ENCODE results near the gene FSTL4. TPM values are rescaled to one million over a fixed set of nuclear protein-coding genes. Genes with fewer than 3 reads are reported as not detected.

Gene FSTL4
- total RNA-seq, 2 donors from 2014 or later: 0.26 to 1.3 TPM

GRCh38 chr5:133247881-133248624 lies 364.3 kb downstream of the FSTL4 start:
- WGBS, 2 donors: 76 to 88% methylated on average over 3 to 5 of the region's 5 CpGs
- Histone ChIP-seq H3K4me3 (no peak overlapping the region), H3K4me1 (peaks cover 6% of the 10 kb centered on the region), H3K27me3 (no peaks in the 10 kb centered on the region), H3K27ac (no peak overlapping the region), H3K9me3 (no peaks in the 10 kb centered on the region), H3K36me3 (replicated peaks in 1 of 2; ENCODE audit: insufficient read depth in 1 of 2, low read depth in 2 of 2) (no peaks in the 10 kb centered on the region)
- DNase-seq (peak; percentile 34 to 65 (median 56)), ATAC-seq (peak; percentile 50)
- intact Hi-C loops (cut with DNase I): loop anchor here (10.0 kb wide), 1 partner anchor 133 kb away; no protein-coding TSS in a partner anchor
- TF ChIP-seq CTCF (IDR thresholded peaks at IDR 0.05) (peak in 5 of 7 experiments; percentile 11 to 62 (median 52)), POLR2A (IDR thresholded peaks at IDR 0.05) (no peak)

- ATAC-seq (no peak), DNase-seq (no peak)
- Histone ChIP-seq H3K4me1 (peaks cover 6% of the 10 kb centered on the region), H3K4me3 (no peak overlapping the region), H3K27ac (no peak overlapping the region), H3K9me3 (no peaks in the 10 kb centered on the region), H3K27me3 (no peaks in the 10 kb centered on the region), H3K36me3 (replicated peaks in 1 of 2; ENCODE audit: insufficient read depth in 1 of 2, low read depth in 2 of 2) (no peaks in the 10 kb centered on the region)
- intact Hi-C loops (cut with DNase I): loop anchor here (10.0 kb wide), 1 partner anchor 132 kb away; no protein-coding TSS in a partner anchor
- 80 to 90% methylated on average over 4 of the region's 4 CpGs for WGBS, 2 donors
- no peak for TF ChIP-seq POLR2A (IDR thresholded peaks at IDR 0.05)
- no peak for TF ChIP-seq CTCF (IDR thresholded peaks at IDR 0.05)
These were observed 365.1 kb downstream of the FSTL4 start for GRCh38 chr5:133247151-133247709.

GRCh38 chr5:133246376-133247150 lies 365.8 kb downstream of the FSTL4 start:
- 83 to 89% methylated on average over 6 to 13 of the region's 13 CpGs for WGBS, 2 donors
- ATAC-seq (no peak), DNase-seq (no peak)
- no peak overlapping the region for H3K4me3 ChIP-seq
- H3K27me3 ChIP-seq: no peaks in the 10 kb centered on the region
- H3K27ac ChIP-seq: no peak overlapping the region
- TF ChIP-seq POLR2A (IDR thresholded peaks at IDR 0.05) (no peak), CTCF (IDR thresholded peaks at IDR 0.05) (no peak)
- no peaks in the 10 kb centered on the region for H3K9me3 ChIP-seq
- intact Hi-C loops (cut with DNase I): loop anchor here (10.0 kb wide), 1 partner anchor 132 kb away; no protein-coding TSS in a partner anchor
- no peaks in the 10 kb centered on the region for H3K36me3 ChIP-seq (replicated peaks in 1 of 2; ENCODE audit: insufficient read depth in 1 of 2, low read depth in 2 of 2)
- H3K4me1 ChIP-seq: peaks cover 5% of the 10 kb centered on the region

GRCh38 chr5:133246053-133246370 lies 366.3 kb downstream of the FSTL4 start:
- DNase-seq (no peak), ATAC-seq (no peak)
- no peak for TF ChIP-seq POLR2A (IDR thresholded peaks at IDR 0.05)
- TF ChIP-seq CTCF (IDR thresholded peaks at IDR 0.05): no peak
- H3K27ac ChIP-seq: no peak overlapping the region
- H3K9me3 ChIP-seq: no peaks in the 10 kb centered on the region
- intact Hi-C loops (cut with DNase I): loop anchor here (10.0 kb wide), 1 partner anchor 131 kb away; no protein-coding TSS in a partner anchor
- no peaks in the 10 kb centered on the region for H3K4me1 ChIP-seq
- 73 to 74% methylated on average over 12 of the region's 12 CpGs for WGBS, 2 donors
- H3K27me3 ChIP-seq: no peaks in the 10 kb centered on the region
- no peak overlapping the region for H3K4me3 ChIP-seq
- no peaks in the 10 kb centered on the region for H3K36me3 ChIP-seq (replicated peaks in 1 of 2; ENCODE audit: insufficient read depth in 1 of 2, low read depth in 2 of 2)

Data from body of pancreas (tissue), 4 donors.